GM12864 (cell line): ENCODE results near the gene GATA2.

Source experiments
- DNase-seq: peaks from one replicate; pipeline ENCODE4 v3.0.0-alpha.2; 2011; ENCODE audit warnings: low read depth
- H3K4me3 ChIP-seq: 2 replicates; pipeline ENCODE4 v1.5.1; 2011; ENCODE audit warnings: mild to moderate bottlenecking, low read depth, low read length, control low read depth
- CTCF ChIP-seq: IDR thresholded peaks from 2 replicates; pipeline ENCODE4 v1.5.1; 2011; ENCODE audit warnings: low read depth, mild to moderate bottlenecking, moderate library complexity, low read length, control low read depth, inconsistent platforms; ENCODE audit errors: missing control alignments

Gene GATA2

GRCh38 chr3:128523591-128523990 is 30.6 kb upstream of the GATA2 start:
- H3K4me3 ChIP-seq = no peak overlapping the region
- no peak for TF ChIP-seq CTCF
- DNase-seq = no peak

- no peak overlapping the region for H3K4me3 ChIP-seq
- no peak for DNase-seq
- no peak for TF ChIP-seq CTCF
These were observed 28.7 kb upstream of the GATA2 start for GRCh38 chr3:128521715-128522114.

GRCh38 chr3:128518587-128519490 is 25.8 kb upstream of the GATA2 start:
- H3K4me3 ChIP-seq = no peak overlapping the region
- no peak for TF ChIP-seq CTCF
- DNase-seq = no peak

GRCh38 chr3:128517648-128518047 is 24.6 kb upstream of the GATA2 start:
- H3K4me3 ChIP-seq = no peak overlapping the region
- TF ChIP-seq CTCF = no peak
- DNase-seq = no peak

GRCh38 chr3:128515967-128516366 is 23.0 kb upstream of the GATA2 start:
- DNase-seq = no peak
- no peak overlapping the region for H3K4me3 ChIP-seq
- TF ChIP-seq CTCF = no peak

GRCh38 chr3:128508852-128509251 is 15.9 kb upstream of the GATA2 start:
- no peak for TF ChIP-seq CTCF
- H3K4me3 ChIP-seq = no peak overlapping the region
- DNase-seq = no peak

- no peak for DNase-seq
- no peak for TF ChIP-seq CTCF
- H3K4me3 ChIP-seq = no peak overlapping the region
These were observed 13.8 kb upstream of the GATA2 start for GRCh38 chr3:128506754-128507153.
